OCI-LY7 (cell line): Measurements from ENCODE around the gene GPR87. TPM values are rescaled to one million over a fixed set of nuclear protein-coding genes. Genes with fewer than 3 reads are reported as not detected.

Experiments used
- BruUV-seq: library from RNA; stranded (reverse); fragments of 400-500 nt; replicated peaks from 2 replicates; lab custom pipeline; 2021; lab: Mats Ljungman, UMichigan
- CTCF ChIA-PET: fragments of 300-600 bp; sonication (Branson Sonifier 250); formaldehyde crosslinking; loops from one replicate; lab custom pipeline; 2022; ENCODE audit warnings: antibody characterized with exemption; ENCODE audit not compliant: unreplicated experiment; lab: Charles Lee
- POLR2A ChIA-PET: fragments of 300-600 bp; sonication (Branson Sonifier 250); formaldehyde crosslinking; loops from one replicate; lab custom pipeline; 2022; ENCODE audit warnings: antibody characterized with exemption; lab: Charles Lee
- DNase-seq: peaks from one replicate; pipeline ENCODE4 v3.0.0-alpha.2; 2015; ENCODE audit warnings: low spot score
- H2AFZ ChIP-seq: fragments of 200-600 bp; sonication (generic), shearing (Covaris generic); 2 replicates; pipeline ENCODE4 v1.6.1; 2014; ENCODE audit warnings: mild to moderate bottlenecking, antibody characterized with exemption, low read length, moderate library complexity
- H3K27ac ChIP-seq: fragments of 200-600 bp; sonication (generic); 2 replicates; pipeline ENCODE4 v1.5.1; 2014; ENCODE audit warnings: mixed run types, low read depth, mild to moderate bottlenecking, moderate library complexity, low read length, inconsistent platforms; ENCODE audit not compliant: poor library complexity, severe bottlenecking
- H3K36me3 ChIP-seq: fragments of 200-600 bp; sonication (generic); 2 replicates; pipeline ENCODE4 v1.6.1; 2014; ENCODE audit warnings: mild to moderate bottlenecking, antibody characterized with exemption, low read length, moderate library complexity, mixed read lengths; ENCODE audit not compliant: insufficient read depth
- H3K4me1 ChIP-seq: fragments of 200-600 bp; sonication (generic); 2 replicates; pipeline ENCODE4 v1.5.1; 2014; ENCODE audit warnings: mild to moderate bottlenecking, low read length; ENCODE audit not compliant: insufficient read depth, poor library complexity, severe bottlenecking
- H3K4me2 ChIP-seq: fragments of 200-600 bp; sonication (generic); 2 replicates; pipeline ENCODE4 v1.6.1; 2014; ENCODE audit warnings: mild to moderate bottlenecking, low read length
- H3K4me3 ChIP-seq: fragments of 200-600 bp; sonication (generic); 2 replicates; pipeline ENCODE4 v1.5.1; 2014; ENCODE audit warnings: mild to moderate bottlenecking, low read depth, low read length; ENCODE audit not compliant: poor library complexity, severe bottlenecking
- H3K79me2 ChIP-seq: fragments of 200-600 bp; sonication (generic); 2 replicates; pipeline ENCODE4 v1.6.1; 2016; ENCODE audit warnings: low read depth, mild to moderate bottlenecking, low read length, moderate library complexity, mixed read lengths; ENCODE audit not compliant: insufficient read depth
- H3K9me2 ChIP-seq: fragments of 200-600 bp; sonication (generic); 2 replicates; pipeline ENCODE4 v1.6.1; 2016; ENCODE audit warnings: mild to moderate bottlenecking, low read length, mixed read lengths; ENCODE audit not compliant: insufficient read depth
- H3K9me3 ChIP-seq: fragments of 200-600 bp; sonication (generic); 2 replicates; pipeline ENCODE4 v1.6.1; 2014; ENCODE audit warnings: mild to moderate bottlenecking, mixed run types, low read length, mixed read lengths
- H4K20me1 ChIP-seq: fragments of 200-600 bp; sonication (generic); 2 replicates; pipeline ENCODE4 v1.6.1; 2014; ENCODE audit warnings: mild to moderate bottlenecking, antibody characterized with exemption, low read length, moderate library complexity, mixed read lengths; ENCODE audit not compliant: insufficient read depth
- CTCF ChIP-seq: fragments of 200-600 bp; sonication (generic); conservative IDR thresholded peaks from 2 replicates; pipeline ENCODE4 v1.5.1; 2014; ENCODE audit warnings: mild to moderate bottlenecking, antibody characterized with exemption, low read length, moderate library complexity, mixed read lengths
- EZH2phosphoT487 ChIP-seq: fragments of 200-600 bp; sonication (generic); IDR thresholded peaks from 2 replicates; pipeline ENCODE4 v1.6.1; 2018; ENCODE audit warnings: low read depth, borderline replicate concordance, mild to moderate bottlenecking, mixed run types, antibody characterized with exemption, low read length, moderate library complexity, mixed read lengths
- intact Hi-C: fragments of 100-400 bp; cut with micrococcal nuclease; formaldehyde crosslinking; loops from one replicate; pipeline ENCODE4 v1.10.0; 2022; ENCODE audit not compliant: unreplicated experiment
- total RNA-seq, 2 experiments: library from RNA; depleted of rRNA in 1 of 2; stranded (reverse); fragments of >200 nt in 1 of 2; shearing (Covaris generic) in 1 of 2; gene quantifications; 2 replicates each; pipeline ENCODE4 v1.2.3, GENCODE V29; 2014 to 2022

GPR87 gene
- total RNA-seq, 2 experiments from 2014 or later: not detected

GRCh38 chr3:151306168-151306810 lies 10.3 kb downstream of the GPR87 start:
- BruUV-seq: no TSS peak

GRCh38 chr3:151305775-151306151 lies 10.9 kb downstream of the GPR87 start:
- no peaks in the 10 kb centered on the region for H4K20me1 ChIP-seq
- H3K4me3 ChIP-seq: no peak overlapping the region
- ChIA-PET POLR2A (interaction anchor here (0.6 to 2.1 kb wide), 2 partner anchors 13 to 246 kb away, joined by 3 to 5 read pairs; no protein-coding TSS in a partner anchor), CTCF (no interaction called here)
- BruUV-seq: no TSS peak
- H3K36me3 ChIP-seq: no peaks in the 10 kb centered on the region
- no peak for DNase-seq
- TF ChIP-seq EZH2phosphoT487: no peak
- TF ChIP-seq CTCF: no peak
- H3K4me1 ChIP-seq: no peaks in the 10 kb centered on the region
- intact Hi-C loops: no loop called here
- H3K9me3 ChIP-seq: no peaks in the 10 kb centered on the region
- H3K27ac ChIP-seq: no peak overlapping the region
- no peaks in the 10 kb centered on the region for H3K9me2 ChIP-seq
- no peak overlapping the region for H3K4me2 ChIP-seq
- H3K79me2 ChIP-seq: no peaks in the 10 kb centered on the region
- no peak overlapping the region for H2AFZ ChIP-seq

More at GRCh38 chr3:151306168-151306810, 10.3 kb downstream of the GPR87 start:
- Histone ChIP-seq H3K9me2 (no peaks in the 10 kb centered on the region), H2AFZ (no peak overlapping the region), H4K20me1 (no peaks in the 10 kb centered on the region), H3K9me3 (no peaks in the 10 kb centered on the region), H3K27ac (no peak overlapping the region), H3K36me3 (no peaks in the 10 kb centered on the region), H3K4me2 (no peak overlapping the region), H3K4me3 (no peak overlapping the region), H3K4me1 (no peaks in the 10 kb centered on the region), H3K79me2 (no peaks in the 10 kb centered on the region)
- ChIA-PET CTCF (no interaction called here), POLR2A (interaction anchor here (2.1 kb wide), 1 partner anchor 14 kb away, joined by 5 read pairs; no protein-coding TSS in a partner anchor)
- intact Hi-C loops: no loop called here
- no peak for TF ChIP-seq EZH2phosphoT487
- TF ChIP-seq CTCF: no peak
- no peak for DNase-seq
